RPMI7951 (cell line): ENCODE results near the gene WDR62. TPM values are rescaled to one million over a fixed set of nuclear protein-coding genes. Genes with fewer than 3 reads are reported as not detected.
A peak's percentile ranks its signal among the peaks of the same experiment; 100 is the strongest.
"Not testable (repeated sequence)": the region's sequence is repeated elsewhere in the genome, so short reads cannot be mapped to it uniquely, and the experiment has no call there.

ENCODE experiments used
- DNase-seq: peaks from one replicate; pipeline ENCODE4 v3.0.0-alpha.2; 2012; ENCODE audit warnings: low read depth
- total RNA-seq: library from RNA; depleted of rRNA; stranded (reverse); fragments of >200 nt; shearing (Covaris generic); gene quantifications from 2 replicates; pipeline ENCODE4 v1.2.3, GENCODE V29; 2014

WDR62 gene
- total RNA-seq, 1 experiment from 2014 or later, result 16.1 TPM

GRCh38 chr19:36110487-36111199, 55.9 kb downstream of the WDR62 start, which contains the start of gene OVOL3:
TSS of gene OVOL3 (plus strand) at chr19:36111143. CDS start at chr19:36111203, 60 bp downstream.
- no peak for DNase-seq

DNA sequence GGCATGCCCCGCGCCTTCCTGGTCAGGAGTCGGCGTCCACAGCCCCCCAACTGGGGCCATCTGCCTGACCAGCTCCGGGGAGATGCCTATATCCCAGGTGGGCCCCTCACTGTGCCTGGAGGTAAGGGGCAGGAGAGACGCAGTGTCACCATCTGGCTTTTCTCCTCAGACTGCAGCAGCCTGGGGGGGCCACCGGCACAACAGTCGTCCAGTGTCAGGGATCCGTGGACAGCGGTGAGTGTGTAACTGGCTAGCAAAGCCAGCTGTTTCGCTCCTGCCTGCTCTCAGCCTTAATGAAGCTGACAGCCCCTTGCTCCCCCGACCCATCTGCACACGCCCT, 56.5 kb downstream of the WDR62 start:
- no peak for DNase-seq

DNA sequence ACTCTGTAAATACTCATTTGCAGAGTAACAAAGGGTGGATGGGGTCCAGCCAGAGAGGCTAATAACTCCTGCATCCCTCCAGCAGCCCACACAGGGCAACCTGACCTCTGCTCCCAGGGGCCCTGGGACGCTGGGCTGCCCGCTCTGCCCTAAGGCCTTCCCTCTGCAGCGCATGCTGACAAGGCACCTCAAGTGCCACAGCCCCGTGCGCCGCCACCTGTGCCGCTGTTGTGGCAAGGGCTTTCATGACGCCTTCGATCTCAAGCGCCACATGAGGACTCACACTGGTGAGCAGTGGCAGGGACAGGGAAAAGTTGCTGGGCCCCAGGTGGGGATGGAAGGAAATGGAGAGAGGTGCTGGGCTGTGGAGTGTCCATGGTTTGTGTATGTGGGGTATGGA, 58.0 kb downstream of the WDR62 start:
- no peak for DNase-seq

DNA sequence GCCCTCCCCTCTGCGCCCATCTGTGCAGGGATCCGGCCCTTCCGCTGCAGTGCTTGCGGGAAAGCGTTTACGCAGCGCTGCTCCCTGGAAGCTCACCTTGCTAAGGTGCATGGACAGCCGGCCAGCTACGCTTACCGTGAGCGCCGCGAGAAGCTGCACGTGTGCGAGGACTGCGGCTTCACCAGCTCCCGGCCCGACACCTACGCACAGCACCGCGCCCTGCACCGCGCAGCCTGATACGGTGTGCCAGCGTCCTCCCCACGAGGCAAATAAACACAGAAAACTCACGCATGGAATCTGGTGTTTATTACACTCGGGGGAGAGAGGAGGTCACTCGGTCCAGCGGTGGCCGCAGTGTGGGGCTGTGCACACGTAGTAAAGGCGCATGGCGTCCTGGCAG, 58.7 kb downstream of the WDR62 start:
- DNase-seq, result no peak

GRCh38 chr19:36113894-36114720, 59.4 kb downstream of the WDR62 start:
- peak; percentile 44 for DNase-seq

- peak; percentile 100 for DNase-seq
These were observed 60.2 kb downstream of the WDR62 start, which contains the start of gene POLR2I for GRCh38 chr19:36114721-36115452. TSS of gene POLR2I (minus strand) at chr19:36114875. CDS start at chr19:36114856, 19 bp downstream.

DNA sequence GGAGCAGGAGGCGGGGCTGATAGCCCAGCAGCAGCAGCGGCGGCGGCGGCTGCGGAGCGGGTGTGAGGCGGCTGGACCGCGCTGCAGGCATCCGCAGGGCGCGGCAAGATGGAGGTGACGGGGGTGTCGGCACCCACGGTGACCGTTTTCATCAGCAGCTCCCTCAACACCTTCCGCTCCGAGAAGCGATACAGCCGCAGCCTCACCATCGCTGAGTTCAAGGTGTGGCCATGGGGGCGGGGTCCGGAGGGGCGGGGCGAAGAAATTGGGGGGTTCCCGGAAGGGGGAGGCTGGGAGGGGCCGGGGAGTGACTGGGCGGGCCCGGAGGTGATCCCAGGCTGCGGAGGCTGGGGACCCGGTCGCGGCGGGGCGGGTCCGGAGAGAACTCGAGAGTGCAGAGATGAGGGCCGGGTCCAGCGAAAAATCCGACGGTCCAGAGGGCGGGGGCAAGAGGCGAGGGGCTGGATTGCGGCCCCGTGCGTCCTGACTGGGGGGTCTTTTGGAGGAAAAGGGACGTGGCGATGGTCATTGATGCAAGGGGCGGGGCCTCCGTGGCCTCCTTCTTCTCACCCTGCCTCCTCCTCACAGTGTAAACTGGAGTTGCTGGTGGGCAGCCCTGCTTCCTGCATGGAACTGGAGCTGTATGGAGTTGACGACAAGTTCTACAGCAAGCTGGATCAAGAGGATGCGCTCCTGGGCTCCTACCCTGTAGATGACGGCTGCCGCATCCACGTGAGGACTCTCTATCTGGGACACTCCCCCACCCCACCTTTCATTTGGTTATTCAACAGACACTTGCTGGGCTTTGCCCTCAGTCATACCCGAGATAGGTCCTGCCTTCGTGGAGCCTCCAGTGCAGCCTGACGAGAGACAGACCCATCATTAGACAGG, 61.0 kb downstream of the WDR62 start, which contains the start of gene TBCB:
Gene TBCB, plus strand, starts transcription at position 16 of the 891 bp plus-strand sequence. Its CDS starts 93 bp downstream, at position 109.
- no peak for DNase-seq

DNA sequence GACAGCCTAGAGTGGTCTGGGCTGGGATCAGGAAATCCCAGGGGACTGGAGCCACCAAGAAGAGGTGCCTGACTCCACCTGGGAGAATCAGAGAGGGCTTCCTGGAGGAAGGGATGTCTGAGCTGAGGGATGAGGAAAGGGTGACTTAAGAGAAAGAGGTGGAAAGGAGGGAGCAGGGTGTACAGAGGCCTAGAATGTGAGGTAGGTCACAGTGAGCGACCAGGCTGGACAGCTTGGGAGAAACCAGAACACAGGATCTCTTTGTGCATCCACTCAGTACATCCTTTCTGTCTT, 61.6 kb downstream of the WDR62 start:
- DNase-seq, result no peak

- no peak for DNase-seq
These were observed 65.6 kb downstream of the WDR62 start for GRCh38 chr19:36120092-36120983.

DNA sequence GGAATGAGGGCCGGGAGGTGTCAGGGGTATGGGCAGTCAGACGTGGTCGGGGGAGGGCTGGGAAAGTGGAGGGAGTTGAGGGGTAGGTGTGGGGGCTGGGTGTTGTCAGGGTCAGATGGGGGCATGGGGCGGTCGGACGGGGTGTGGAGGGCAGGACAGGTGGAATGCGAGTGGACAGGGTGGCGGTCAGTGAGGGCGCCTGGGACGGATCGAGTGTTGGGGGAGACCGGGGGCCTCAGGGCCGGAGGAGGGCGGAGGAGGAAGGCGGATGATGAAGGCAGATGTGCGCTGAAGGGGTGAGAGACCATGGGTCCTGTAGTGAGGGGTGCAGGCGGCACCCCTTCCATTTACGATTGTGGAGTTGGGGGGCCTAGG, 66.3 kb downstream of the WDR62 start:
- no peak for DNase-seq

GRCh38 chr19:36121486-36122124, 66.9 kb downstream of the WDR62 start:
- no peak for DNase-seq

DNA sequence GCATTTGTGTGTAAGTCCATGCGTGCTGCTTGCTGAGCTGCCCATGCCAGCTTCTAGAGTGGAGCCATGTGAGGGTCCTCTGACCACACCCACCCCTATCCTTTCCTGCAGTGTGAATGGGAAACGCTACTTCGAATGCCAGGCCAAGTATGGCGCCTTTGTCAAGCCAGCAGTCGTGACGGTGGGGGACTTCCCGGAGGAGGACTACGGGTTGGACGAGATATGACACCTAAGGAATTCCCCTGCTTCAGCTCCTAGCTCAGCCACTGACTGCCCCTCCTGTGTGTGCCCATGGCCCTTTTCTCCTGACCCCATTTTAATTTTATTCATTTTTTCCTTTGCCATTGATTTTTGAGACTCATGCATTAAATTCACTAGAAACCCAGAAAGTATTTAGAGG, 70.9 kb downstream of the WDR62 start:
- DNase-seq, result no peak

- peak; percentile 16 for DNase-seq
These were observed 73.7 kb downstream of the WDR62 start for GRCh38 chr19:36128392-36128736.

GRCh38 chr19:36131221-36131620, 76.5 kb downstream of the WDR62 start:
- DNase-seq, result not testable (repeated sequence)

DNA sequence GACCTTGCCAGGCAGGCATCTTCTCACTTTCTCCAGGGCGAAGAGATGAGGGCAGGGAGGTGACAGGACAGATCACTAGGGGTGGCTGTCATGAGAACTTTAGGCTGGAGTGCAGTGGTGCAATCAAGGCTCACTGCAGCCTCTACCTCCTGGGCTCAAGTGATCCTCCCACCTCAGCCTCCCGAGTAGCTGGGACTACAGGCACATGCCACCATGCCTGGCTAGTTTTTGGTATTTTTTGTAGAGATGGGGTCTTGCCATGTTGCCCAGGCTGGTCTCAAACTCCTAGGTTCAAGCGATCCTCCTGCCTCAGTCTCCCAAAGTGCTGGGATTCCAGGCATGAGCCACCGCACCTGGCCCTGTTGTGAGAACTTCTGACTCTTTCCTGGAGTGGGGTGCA, 80.2 kb downstream of the WDR62 start:
- DNase-seq, result not testable (repeated sequence)

GRCh38 chr19:36136964-36137686, 82.4 kb downstream of the WDR62 start:
- peak; percentile 95 for DNase-seq

DNA sequence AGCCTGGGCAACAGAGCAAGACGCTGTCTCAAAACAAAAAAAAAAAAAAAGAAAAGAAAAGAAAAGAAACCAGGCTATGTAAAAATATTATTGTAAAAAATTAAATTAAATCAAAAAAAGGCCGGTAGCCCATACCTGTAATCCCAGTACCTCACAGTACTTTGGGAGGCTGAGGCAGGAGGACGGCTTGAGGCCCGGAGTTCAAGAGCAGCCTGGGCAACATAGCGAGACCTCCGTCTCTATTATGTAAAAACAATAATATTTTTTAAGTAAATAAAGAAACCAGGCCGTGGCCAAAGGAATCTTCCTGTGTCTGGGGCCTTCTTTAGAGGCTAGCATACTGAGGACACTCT, 84.4 kb downstream of the WDR62 start:
- no peak for DNase-seq

DNA sequence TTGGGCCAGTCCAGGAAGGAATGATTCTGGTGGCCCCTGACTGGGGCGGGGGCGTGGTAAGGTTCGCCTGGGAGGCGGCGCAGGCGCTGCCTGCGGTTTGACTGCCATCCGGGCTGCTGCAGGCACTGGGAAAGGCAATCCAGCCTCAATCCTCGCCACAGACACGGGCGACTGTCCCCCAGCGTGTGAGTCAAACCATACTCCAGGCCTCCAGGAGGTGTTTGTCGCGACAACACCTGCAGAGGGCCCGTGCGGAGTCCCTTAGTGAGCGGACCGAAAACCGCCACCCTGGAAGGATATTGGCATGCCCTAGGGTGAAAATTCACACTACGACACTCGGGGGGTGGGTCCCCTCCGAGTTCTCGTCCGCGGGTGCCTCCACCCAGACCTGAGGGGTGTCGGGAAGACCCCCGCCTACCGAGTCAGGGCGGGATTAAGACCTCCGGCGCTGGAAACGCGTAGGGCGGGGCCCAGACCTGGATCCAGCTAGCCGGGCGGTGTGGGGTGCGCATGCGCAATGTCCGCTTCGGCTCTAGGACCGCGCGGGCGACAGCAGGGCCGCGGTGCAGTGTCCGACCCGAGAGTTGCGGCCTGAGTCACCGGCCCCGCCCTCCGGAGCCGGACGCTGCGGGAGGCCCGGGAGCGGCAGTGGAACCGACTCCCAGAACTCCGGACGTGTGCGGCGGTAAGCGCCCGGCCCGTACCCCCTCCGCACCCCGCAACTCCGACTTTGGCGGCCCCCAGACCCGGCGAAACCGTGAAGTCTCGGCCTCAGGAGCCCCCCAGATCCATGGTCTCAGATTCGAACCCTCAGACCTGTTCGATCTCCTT, 85.0 kb downstream of the WDR62 start, which contains the start of gene CAPNS1:
Gene CAPNS1, plus strand, starts transcription at position 594 of the 831 bp plus-strand sequence. CDS start 946 bp downstream, outside the sequence.
- DNase-seq, result peak; percentile 96
